Loucy (cell line): Measurements from ENCODE around the gene ABCA1.

Source experiments
- EZH2phosphoT487 ChIP-seq: fragments of 200-600 bp; IDR thresholded peaks from 2 replicates; pipeline ENCODE4 v1.6.1; 2018; ENCODE audit warnings: antibody characterized with exemption, mild to moderate bottlenecking, moderate library complexity, borderline replicate concordance
- TF ChIP-seq, protein P1 (sequence below): fragments of 200-600 bp; sonication (generic); conservative IDR thresholded peaks from 2 replicates; pipeline ENCODE4 v1.5.1; 2014; ENCODE audit warnings: mild to moderate bottlenecking, antibody characterized with exemption, low read length

DNA sequence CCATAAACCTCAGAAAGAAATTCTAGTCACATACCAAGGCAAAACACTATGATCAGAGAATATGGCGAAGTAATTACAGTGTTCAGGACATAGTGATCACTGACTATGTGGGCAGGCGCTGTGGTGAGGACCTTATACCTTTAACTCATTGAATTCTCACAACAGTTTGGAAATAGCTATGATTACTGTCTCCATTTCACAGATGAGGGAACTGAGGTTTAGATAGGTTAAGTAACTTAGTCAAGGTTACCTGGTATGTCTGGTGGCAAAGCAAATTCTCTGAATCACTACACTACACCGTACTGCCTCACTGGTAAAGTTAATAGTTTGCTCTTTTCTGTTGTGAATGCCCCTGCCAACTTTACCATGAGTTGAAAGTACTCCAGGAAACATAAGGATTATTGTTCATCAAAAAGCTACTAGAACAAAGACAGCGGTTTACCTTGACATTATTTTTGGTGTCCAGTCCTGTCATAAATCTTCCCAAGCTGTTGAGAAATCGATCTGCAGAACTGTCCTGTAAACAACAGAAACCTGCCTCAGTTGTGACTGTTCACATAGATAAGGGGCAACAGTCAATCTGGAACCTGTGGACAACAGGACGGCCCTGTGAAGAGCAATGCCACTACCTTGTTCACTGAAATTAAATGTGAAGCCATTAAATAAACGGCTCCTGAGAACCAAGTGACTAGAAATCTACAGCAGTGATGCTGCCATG lies 127.7 kb downstream of the ABCA1 start:
- TF ChIP-seq, protein P1, sequence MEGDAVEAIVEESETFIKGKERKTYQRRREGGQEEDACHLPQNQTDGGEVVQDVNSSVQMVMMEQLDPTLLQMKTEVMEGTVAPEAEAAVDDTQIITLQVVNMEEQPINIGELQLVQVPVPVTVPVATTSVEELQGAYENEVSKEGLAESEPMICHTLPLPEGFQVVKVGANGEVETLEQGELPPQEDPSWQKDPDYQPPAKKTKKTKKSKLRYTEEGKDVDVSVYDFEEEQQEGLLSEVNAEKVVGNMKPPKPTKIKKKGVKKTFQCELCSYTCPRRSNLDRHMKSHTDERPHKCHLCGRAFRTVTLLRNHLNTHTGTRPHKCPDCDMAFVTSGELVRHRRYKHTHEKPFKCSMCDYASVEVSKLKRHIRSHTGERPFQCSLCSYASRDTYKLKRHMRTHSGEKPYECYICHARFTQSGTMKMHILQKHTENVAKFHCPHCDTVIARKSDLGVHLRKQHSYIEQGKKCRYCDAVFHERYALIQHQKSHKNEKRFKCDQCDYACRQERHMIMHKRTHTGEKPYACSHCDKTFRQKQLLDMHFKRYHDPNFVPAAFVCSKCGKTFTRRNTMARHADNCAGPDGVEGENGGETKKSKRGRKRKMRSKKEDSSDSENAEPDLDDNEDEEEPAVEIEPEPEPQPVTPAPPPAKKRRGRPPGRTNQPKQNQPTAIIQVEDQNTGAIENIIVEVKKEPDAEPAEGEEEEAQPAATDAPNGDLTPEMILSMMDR: no peak
- TF ChIP-seq EZH2phosphoT487: no peak
